PFSK-1 (cell line): ENCODE results near the gene ZFYVE1.

Experiments
- FOXP2 ChIP-seq: optimal IDR thresholded peaks from 2 replicates; pipeline ENCODE3; 2011; ENCODE audit warnings: borderline replicate concordance, control low read depth, inconsistent platforms; ENCODE audit not compliant: insufficient read depth; ENCODE audit errors: extremely low read length, extremely low read depth
- POLR2AphosphoS5 ChIP-seq: IDR thresholded peaks from 2 replicates; pipeline ENCODE4 v1.6.1; 2012; ENCODE audit warnings: low read depth, mild to moderate bottlenecking, control low read depth, low read length, moderate library complexity
- SIN3A ChIP-seq: IDR thresholded peaks from 2 replicates; pipeline ENCODE4 v1.6.1; 2012; ENCODE audit warnings: mild to moderate bottlenecking, low read length, moderate library complexity, borderline replicate concordance; ENCODE audit not compliant: insufficient read depth
- TAF1 ChIP-seq: IDR thresholded peaks from 2 replicates; pipeline ENCODE4 v1.6.1; 2012; ENCODE audit warnings: low read length, control low read depth, borderline replicate concordance; ENCODE audit not compliant: insufficient read depth
- TF ChIP-seq, protein P1 (sequence below), 2 experiments: IDR thresholded peaks; 2 replicates each; pipeline versions ENCODE4 v1.6.1 to v1.8.0; 2011 to 2012; ENCODE audit warnings: low read depth in 2 of 2, low read length in 2 of 2, control low read depth in 1 of 2, inconsistent platforms in 1 of 2, mild to moderate bottlenecking in 1 of 2, moderate library complexity in 1 of 2; ENCODE audit not compliant: insufficient read depth in 1 of 2

GRCh38 chr14:72925815-72926291 is 101.1 kb downstream of the ZFYVE1 start:
- TF ChIP-seq POLR2AphosphoS5 (no peak), TAF1 (no peak), SIN3A (no peak), FOXP2 (no peak)
- TF ChIP-seq, protein P1, sequence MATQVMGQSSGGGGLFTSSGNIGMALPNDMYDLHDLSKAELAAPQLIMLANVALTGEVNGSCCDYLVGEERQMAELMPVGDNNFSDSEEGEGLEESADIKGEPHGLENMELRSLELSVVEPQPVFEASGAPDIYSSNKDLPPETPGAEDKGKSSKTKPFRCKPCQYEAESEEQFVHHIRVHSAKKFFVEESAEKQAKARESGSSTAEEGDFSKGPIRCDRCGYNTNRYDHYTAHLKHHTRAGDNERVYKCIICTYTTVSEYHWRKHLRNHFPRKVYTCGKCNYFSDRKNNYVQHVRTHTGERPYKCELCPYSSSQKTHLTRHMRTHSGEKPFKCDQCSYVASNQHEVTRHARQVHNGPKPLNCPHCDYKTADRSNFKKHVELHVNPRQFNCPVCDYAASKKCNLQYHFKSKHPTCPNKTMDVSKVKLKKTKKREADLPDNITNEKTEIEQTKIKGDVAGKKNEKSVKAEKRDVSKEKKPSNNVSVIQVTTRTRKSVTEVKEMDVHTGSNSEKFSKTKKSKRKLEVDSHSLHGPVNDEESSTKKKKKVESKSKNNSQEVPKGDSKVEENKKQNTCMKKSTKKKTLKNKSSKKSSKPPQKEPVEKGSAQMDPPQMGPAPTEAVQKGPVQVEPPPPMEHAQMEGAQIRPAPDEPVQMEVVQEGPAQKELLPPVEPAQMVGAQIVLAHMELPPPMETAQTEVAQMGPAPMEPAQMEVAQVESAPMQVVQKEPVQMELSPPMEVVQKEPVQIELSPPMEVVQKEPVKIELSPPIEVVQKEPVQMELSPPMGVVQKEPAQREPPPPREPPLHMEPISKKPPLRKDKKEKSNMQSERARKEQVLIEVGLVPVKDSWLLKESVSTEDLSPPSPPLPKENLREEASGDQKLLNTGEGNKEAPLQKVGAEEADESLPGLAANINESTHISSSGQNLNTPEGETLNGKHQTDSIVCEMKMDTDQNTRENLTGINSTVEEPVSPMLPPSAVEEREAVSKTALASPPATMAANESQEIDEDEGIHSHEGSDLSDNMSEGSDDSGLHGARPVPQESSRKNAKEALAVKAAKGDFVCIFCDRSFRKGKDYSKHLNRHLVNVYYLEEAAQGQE (IDR thresholded peaks at IDR 0.05; ENCODE audit: insufficient read depth in 1 of 2, low read depth in 2 of 2, low read length in 2 of 2), result no peak
